Neuronal stem cell (in vitro differentiated cells): Measurements from ENCODE around the gene RAMP1.
A peak's percentile ranks its signal among the peaks of the same experiment; 100 is the strongest.

Experiments used
- DNase-seq: peaks from one replicate; pipeline ENCODE4 v3.0.0-alpha.2; 2013; ENCODE audit warnings: low spot score
- H2AFZ ChIP-seq: one replicate; pipeline ENCODE4 v1.6.1; 2013; ENCODE audit warnings: mild to moderate bottlenecking, low read length, inconsistent platforms
- H2AK5ac ChIP-seq: 2 replicates; pipeline ENCODE4 v1.6.1; 2013; ENCODE audit warnings: low read depth, mild to moderate bottlenecking, inconsistent platforms, low read length, moderate library complexity, mixed read lengths
- H2BK120ac ChIP-seq: 2 replicates; pipeline ENCODE4 v1.6.1; 2013; ENCODE audit warnings: low read depth, mild to moderate bottlenecking, inconsistent platforms, low read length, moderate library complexity, mixed read lengths
- H2BK12ac ChIP-seq: one replicate; pipeline ENCODE4 v1.6.1; 2013; ENCODE audit warnings: low read length, inconsistent platforms
- H2BK15ac ChIP-seq: 2 replicates; pipeline ENCODE4 v1.6.1; 2013; ENCODE audit warnings: mild to moderate bottlenecking, low read length, inconsistent platforms, mixed read lengths
- H2BK5ac ChIP-seq: one replicate; pipeline ENCODE4 v1.6.1; 2013; ENCODE audit warnings: inconsistent platforms, mild to moderate bottlenecking, low read length, moderate library complexity
- H3K14ac ChIP-seq: one replicate; pipeline ENCODE4 v1.6.1; 2013; ENCODE audit warnings: low read length, inconsistent platforms
- H3K18ac ChIP-seq: 2 replicates; pipeline ENCODE4 v1.6.1; 2013; ENCODE audit warnings: low read length, inconsistent platforms
- H3K23ac ChIP-seq: 2 replicates; pipeline ENCODE4 v1.6.1; 2013; ENCODE audit warnings: low read depth, mild to moderate bottlenecking, mixed read lengths, low read length, inconsistent platforms; ENCODE audit not compliant: poor library complexity
- H3K27ac ChIP-seq: replicated peaks from 3 replicates; pipeline ENCODE4 v1.5.1; 2013; ENCODE audit warnings: low read length, inconsistent platforms
- H3K27me3 ChIP-seq, 3 experiments: 2 replicates each; pipeline ENCODE4 v1.6.1; 2013; ENCODE audit warnings: low read length in 3 of 3, mild to moderate bottlenecking in 2 of 3, inconsistent platforms in 1 of 3, low read depth in 1 of 3, mixed read lengths in 1 of 3, moderate library complexity in 1 of 3; ENCODE audit not compliant: control insufficient read depth in 3 of 3, insufficient read depth in 3 of 3
- H3K36me3 ChIP-seq, 2 donors: replicated peaks in 1 of 2; 2 replicates each; pipeline ENCODE4 v1.6.1; 2013; ENCODE audit warnings: low read length in 2 of 2; ENCODE audit not compliant: control insufficient read depth in 2 of 2, insufficient read depth in 2 of 2
- H3K4ac ChIP-seq: 2 replicates; pipeline ENCODE4 v1.6.1; 2013; ENCODE audit warnings: inconsistent platforms, mild to moderate bottlenecking, low read length, moderate library complexity
- H3K4me1 ChIP-seq, 2 donors: 1 replicate in 1 of 2; 2 replicates in 1 of 2; pipeline ENCODE4 v1.6.1; 2013; ENCODE audit warnings: low read length in 2 of 2, low read depth in 1 of 2; ENCODE audit not compliant: control insufficient read depth in 2 of 2, insufficient read depth in 1 of 2
- H3K4me2 ChIP-seq: one replicate; pipeline ENCODE4 v1.6.1; 2013; ENCODE audit warnings: mild to moderate bottlenecking, low read length, inconsistent platforms; ENCODE audit not compliant: insufficient read depth, poor library complexity, severe bottlenecking
- H3K4me3 ChIP-seq, 2 donors: 2 replicates each; pipeline ENCODE4 v1.5.1; 2013; ENCODE audit warnings: low read length in 2 of 2, mild to moderate bottlenecking in 2 of 2, inconsistent platforms in 1 of 2, moderate library complexity in 1 of 2
- H3K79me1 ChIP-seq: one replicate; pipeline ENCODE4 v1.6.1; 2013; ENCODE audit warnings: low read depth, mild to moderate bottlenecking, inconsistent platforms, low read length, moderate library complexity
- H3K9ac ChIP-seq: one replicate; pipeline ENCODE4 v1.6.1; 2013; ENCODE audit warnings: mild to moderate bottlenecking, low read depth, low read length, inconsistent platforms; ENCODE audit not compliant: poor library complexity
- H3K9me3 ChIP-seq, 2 donors: replicated peaks in 1 of 2; 2 replicates each; pipeline versions ENCODE3 to v1.6.1; 2013; ENCODE audit warnings: low read length in 2 of 2, mild to moderate bottlenecking in 2 of 2, inconsistent platforms in 1 of 2, low read depth in 1 of 2, mixed read lengths in 1 of 2, moderate library complexity in 1 of 2; ENCODE audit not compliant: control insufficient read depth in 2 of 2, insufficient read depth in 1 of 2
- H4K8ac ChIP-seq: one replicate; pipeline ENCODE4 v1.6.1; 2013; ENCODE audit warnings: low read depth, mild to moderate bottlenecking, inconsistent platforms, low read length, moderate library complexity
- H4K91ac ChIP-seq: one replicate; pipeline ENCODE4 v1.6.1; 2013; ENCODE audit warnings: low read length, low read depth, mild to moderate bottlenecking, inconsistent platforms; ENCODE audit not compliant: poor library complexity
- WGBS, 2 donors: extraction: QIAGEN DNeasy Blood & Tissue Kit; methylation state at CpG; one replicate each; pipeline ENCODE4 v1.1.7; 2013; ENCODE audit warnings: missing lambda C conversion rate in 2 of 2, mixed read lengths in 1 of 2; ENCODE audit not compliant: insufficient read length in 2 of 2, insufficient replicate concordance in 1 of 2; ENCODE audit errors: extremely low coverage in 2 of 2; 5-methylcytosine and 5-hydroxymethylcytosine counted together

The RAMP1 gene

GRCh38 chr2:237924164-237924534, 64.7 kb downstream of the RAMP1 start:
- H3K14ac ChIP-seq: no peak overlapping the region
- no peak overlapping the region for H2BK120ac ChIP-seq
- peak overlapping the region; percentile 57 for H2AFZ ChIP-seq
- no CpG with 5 or more reads among the region's 14 CpGs for WGBS, 2 donors
- H3K4me1 ChIP-seq: no peaks in the 10 kb centered on the region
- H3K9me3 ChIP-seq: no peaks in the 10 kb centered on the region
- no peak overlapping the region for H3K4me3 ChIP-seq
- no peak overlapping the region for H2BK15ac ChIP-seq
- no peak overlapping the region for H2BK5ac ChIP-seq
- no peak overlapping the region for H3K4me2 ChIP-seq
- no peak overlapping the region for H2AK5ac ChIP-seq
- H3K23ac ChIP-seq: no peak overlapping the region
- no peak overlapping the region for H3K27ac ChIP-seq
- no peak overlapping the region for H3K18ac ChIP-seq
- H4K91ac ChIP-seq: no peak overlapping the region
- DNase-seq: no peak
- no peaks in the 10 kb centered on the region for H3K79me1 ChIP-seq
- H3K4ac ChIP-seq: no peak overlapping the region
- no peak overlapping the region for H3K9ac ChIP-seq
- no peak overlapping the region for H4K8ac ChIP-seq
- H3K27me3 ChIP-seq: peaks cover 0 to 11% (median 3%) of the 10 kb centered on the region in 3 experiments
- H2BK12ac ChIP-seq: no peak overlapping the region
- no peaks in the 10 kb centered on the region for H3K36me3 ChIP-seq

DNA sequence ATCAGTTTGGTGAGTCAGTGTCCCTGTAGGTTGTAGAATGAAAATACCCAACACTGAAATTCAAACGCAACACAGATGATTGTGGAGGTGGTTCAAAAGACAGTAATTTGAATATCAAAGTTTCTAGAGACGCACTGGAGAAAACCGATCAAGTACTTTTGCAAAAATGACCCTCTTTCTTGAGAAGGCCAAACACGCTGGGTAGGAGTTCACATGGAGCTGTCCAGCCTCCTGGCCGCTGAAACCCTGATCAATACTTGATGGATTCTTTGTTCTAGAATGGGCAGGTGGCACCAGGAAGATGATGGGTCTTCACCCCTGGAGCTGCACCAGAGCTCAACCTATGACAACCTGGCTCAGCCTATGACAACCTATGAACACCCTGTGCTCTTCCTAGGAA, 67.7 kb downstream of the RAMP1 start:
- Histone ChIP-seq H3K27me3 (peaks cover 0 to 6% (median 3%) of the 10 kb centered on the region in 3 experiments), H3K36me3 (no peaks in the 10 kb centered on the region), H3K4ac (no peak overlapping the region), H2BK12ac (no peak overlapping the region), H2AK5ac (no peak overlapping the region), H3K18ac (no peak overlapping the region), H2BK5ac (no peak overlapping the region), H3K4me3 (no peak overlapping the region), H3K14ac (no peak overlapping the region), H4K8ac (no peak overlapping the region), H3K79me1 (no peaks in the 10 kb centered on the region), H2BK15ac (no peak overlapping the region), H3K27ac (no peak overlapping the region), H4K91ac (no peak overlapping the region), H3K23ac (no peak overlapping the region), H3K4me1 (no peaks in the 10 kb centered on the region), H3K9me3 (no peaks in the 10 kb centered on the region), H3K9ac (no peak overlapping the region), H2AFZ (no peak overlapping the region), H3K4me2 (no peak overlapping the region), H2BK120ac (no peak overlapping the region)
- no CpG with 5 or more reads among the region's 5 CpGs for WGBS, 2 donors
- no peak for DNase-seq

DNA sequence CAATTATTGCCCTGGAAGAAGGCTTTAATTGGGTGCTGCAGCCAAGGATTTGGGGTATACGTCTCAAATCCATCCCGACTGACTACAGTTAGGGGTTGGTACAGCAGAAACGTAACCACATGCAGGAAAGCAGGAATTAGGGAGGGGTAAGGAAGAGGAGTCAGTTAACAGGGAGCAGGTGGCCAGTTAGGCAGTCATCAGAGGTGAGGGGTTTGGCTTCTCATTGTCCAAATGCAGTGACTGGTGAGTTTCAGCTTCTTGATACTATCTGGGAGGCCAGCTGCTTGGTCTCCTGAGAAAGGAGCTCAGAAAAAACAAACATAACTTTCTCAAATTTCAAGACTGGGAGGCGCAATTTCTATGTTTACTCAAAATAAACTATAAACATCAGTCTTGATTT, 68.6 kb downstream of the RAMP1 start:
- Histone ChIP-seq H2BK120ac (no peak overlapping the region), H3K27me3 (peaks cover 0 to 2% (median 2%) of the 10 kb centered on the region in 3 experiments), H3K4ac (no peak overlapping the region), H3K4me2 (no peak overlapping the region), H3K79me1 (no peaks in the 10 kb centered on the region), H3K14ac (no peak overlapping the region), H3K27ac (no peak overlapping the region), H4K8ac (no peak overlapping the region), H2BK15ac (no peak overlapping the region), H3K9ac (no peak overlapping the region), H4K91ac (no peak overlapping the region), H3K18ac (no peak overlapping the region), H2BK5ac (no peak overlapping the region), H3K36me3 (no peaks in the 10 kb centered on the region), H2AK5ac (no peak overlapping the region), H2BK12ac (no peak overlapping the region), H3K4me3 (no peak overlapping the region), H2AFZ (no peak overlapping the region), H3K9me3 (no peaks in the 10 kb centered on the region), H3K4me1 (no peaks in the 10 kb centered on the region), H3K23ac (no peak overlapping the region)
- no peak for DNase-seq
- WGBS, 2 donors: no CpG with 5 or more reads among the region's 4 CpGs

DNA sequence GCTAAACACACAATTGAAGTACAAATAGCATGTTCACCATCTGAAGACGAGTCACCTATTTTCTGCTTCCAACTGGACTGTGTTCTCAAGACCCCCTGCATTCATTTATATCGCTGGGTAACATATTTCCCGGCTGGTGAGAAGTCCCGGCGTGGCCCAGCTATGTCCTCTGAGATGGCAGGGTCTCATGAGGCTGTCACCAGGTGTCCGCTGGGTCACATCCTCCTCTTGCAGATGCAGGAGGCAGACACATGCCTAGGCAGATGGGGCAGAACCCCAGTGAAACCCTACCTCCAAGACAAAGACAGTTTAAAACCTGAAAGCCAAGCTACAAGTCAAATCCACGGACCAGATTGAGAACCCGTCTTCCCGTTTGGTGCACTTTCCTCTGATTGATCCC, 70.6 kb downstream of the RAMP1 start:
- no peak overlapping the region for H2BK15ac ChIP-seq
- no peak overlapping the region for H3K4me3 ChIP-seq
- H3K36me3 ChIP-seq: no peaks in the 10 kb centered on the region
- no peaks in the 10 kb centered on the region for H3K4me1 ChIP-seq
- no peak overlapping the region for H3K4ac ChIP-seq
- no peak overlapping the region for H2BK12ac ChIP-seq
- no peaks in the 10 kb centered on the region for H3K79me1 ChIP-seq
- no peak for DNase-seq
- H2AFZ ChIP-seq: no peak overlapping the region
- no peak overlapping the region for H4K8ac ChIP-seq
- no peak overlapping the region for H3K9ac ChIP-seq
- no peaks in the 10 kb centered on the region for H3K9me3 ChIP-seq
- H3K14ac ChIP-seq: no peak overlapping the region
- H3K4me2 ChIP-seq: no peak overlapping the region
- no peak overlapping the region for H2BK5ac ChIP-seq
- peaks cover 0 to 4% (median 0%) of the 10 kb centered on the region in 3 experiments for H3K27me3 ChIP-seq
- no peak overlapping the region for H2AK5ac ChIP-seq
- H3K23ac ChIP-seq: no peak overlapping the region
- WGBS, 2 donors: no CpG with 5 or more reads among the region's 9 CpGs
- no peak overlapping the region for H3K18ac ChIP-seq
- no peak overlapping the region for H2BK120ac ChIP-seq
- no peak overlapping the region for H3K27ac ChIP-seq
- no peak overlapping the region for H4K91ac ChIP-seq
